ENCODE results near the gene TRAP1.

The TRAP1 gene

GRCh38 chr16:3759736-3760135 is 42.4 kb upstream of the TRAP1 start:
- TF ChIP-seq, protein P1, sequence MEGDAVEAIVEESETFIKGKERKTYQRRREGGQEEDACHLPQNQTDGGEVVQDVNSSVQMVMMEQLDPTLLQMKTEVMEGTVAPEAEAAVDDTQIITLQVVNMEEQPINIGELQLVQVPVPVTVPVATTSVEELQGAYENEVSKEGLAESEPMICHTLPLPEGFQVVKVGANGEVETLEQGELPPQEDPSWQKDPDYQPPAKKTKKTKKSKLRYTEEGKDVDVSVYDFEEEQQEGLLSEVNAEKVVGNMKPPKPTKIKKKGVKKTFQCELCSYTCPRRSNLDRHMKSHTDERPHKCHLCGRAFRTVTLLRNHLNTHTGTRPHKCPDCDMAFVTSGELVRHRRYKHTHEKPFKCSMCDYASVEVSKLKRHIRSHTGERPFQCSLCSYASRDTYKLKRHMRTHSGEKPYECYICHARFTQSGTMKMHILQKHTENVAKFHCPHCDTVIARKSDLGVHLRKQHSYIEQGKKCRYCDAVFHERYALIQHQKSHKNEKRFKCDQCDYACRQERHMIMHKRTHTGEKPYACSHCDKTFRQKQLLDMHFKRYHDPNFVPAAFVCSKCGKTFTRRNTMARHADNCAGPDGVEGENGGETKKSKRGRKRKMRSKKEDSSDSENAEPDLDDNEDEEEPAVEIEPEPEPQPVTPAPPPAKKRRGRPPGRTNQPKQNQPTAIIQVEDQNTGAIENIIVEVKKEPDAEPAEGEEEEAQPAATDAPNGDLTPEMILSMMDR (conservative IDR thresholded peaks at IDR 0.05; ENCODE audit: low read depth, low read length), result no peak
- DNase-seq (ENCODE audit: low read depth), result no peak
- no peak overlapping the region for H3K4me3 ChIP-seq (ENCODE audit: low read length)

DNA sequence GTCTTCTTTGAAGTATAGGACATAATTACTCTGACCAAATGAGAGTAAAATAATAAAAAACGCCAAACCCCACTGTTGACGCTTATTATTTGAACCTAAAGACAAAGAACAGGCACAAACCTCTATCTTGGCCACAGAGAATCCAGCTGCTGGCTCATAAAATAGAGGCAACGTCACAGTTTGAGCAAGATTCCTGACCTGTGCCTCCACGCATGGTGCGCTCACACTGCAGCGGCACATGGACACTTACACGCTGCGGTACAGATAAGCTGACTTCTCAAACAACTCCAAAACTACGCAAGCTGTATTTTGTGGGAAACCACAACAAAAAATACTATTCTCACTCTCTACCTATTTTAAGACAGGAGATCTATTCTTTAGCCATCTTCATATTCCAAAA is 38.8 kb upstream of the TRAP1 start:
- H3K4me3 ChIP-seq (ENCODE audit: low read length), result no peak overlapping the region
- TF ChIP-seq, protein P1 (conservative IDR thresholded peaks at IDR 0.05; ENCODE audit: low read depth, low read length), result no peak
- no peak for DNase-seq (ENCODE audit: low read depth)

DNA sequence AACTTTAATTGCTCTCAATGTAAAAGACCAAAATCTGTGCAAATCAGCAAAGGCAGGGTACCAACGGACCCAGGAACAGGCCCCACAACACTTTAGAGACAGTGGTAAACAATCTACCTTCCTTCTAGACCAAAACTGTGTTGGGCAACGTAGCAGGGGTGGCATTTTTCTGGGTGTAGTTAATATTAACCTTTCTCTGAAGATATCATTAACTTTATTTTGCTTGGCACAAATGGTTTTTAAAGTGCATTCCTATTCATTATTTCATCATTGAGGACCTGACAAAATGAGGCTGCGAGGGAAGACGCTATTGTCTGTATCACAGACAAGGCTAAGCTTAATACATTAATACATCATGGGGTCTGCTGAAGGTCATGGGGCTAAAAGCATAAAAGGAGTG is 37.9 kb upstream of the TRAP1 start:
- no peak for DNase-seq (ENCODE audit: low read depth)
- TF ChIP-seq, protein P1 (conservative IDR thresholded peaks at IDR 0.05; ENCODE audit: low read depth, low read length), result no peak
- no peak overlapping the region for H3K4me3 ChIP-seq (ENCODE audit: low read length)

DNA sequence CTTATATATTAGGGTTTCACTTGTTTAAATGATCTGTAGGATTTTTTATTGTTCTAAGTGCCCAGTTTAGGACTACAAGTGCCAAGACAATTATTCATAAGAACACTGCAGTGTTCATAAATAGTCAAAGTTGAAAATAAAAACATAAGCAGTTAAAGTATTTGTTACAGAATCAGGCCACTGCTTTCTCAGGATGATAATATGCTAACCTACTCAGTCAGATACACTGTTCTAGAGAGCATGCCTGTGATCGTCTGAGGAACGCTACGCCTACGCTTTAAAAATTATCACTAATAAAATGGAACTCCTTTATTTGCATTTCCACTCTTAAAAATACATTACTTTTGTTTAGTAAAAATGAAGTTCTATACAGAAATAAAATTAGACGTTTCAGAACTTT is 37.4 kb upstream of the TRAP1 start:
- no peak overlapping the region for H3K4me3 ChIP-seq (ENCODE audit: low read length)
- TF ChIP-seq, protein P1 (conservative IDR thresholded peaks at IDR 0.05; ENCODE audit: low read depth, low read length), result no peak
- no peak for DNase-seq (ENCODE audit: low read depth)

DNA sequence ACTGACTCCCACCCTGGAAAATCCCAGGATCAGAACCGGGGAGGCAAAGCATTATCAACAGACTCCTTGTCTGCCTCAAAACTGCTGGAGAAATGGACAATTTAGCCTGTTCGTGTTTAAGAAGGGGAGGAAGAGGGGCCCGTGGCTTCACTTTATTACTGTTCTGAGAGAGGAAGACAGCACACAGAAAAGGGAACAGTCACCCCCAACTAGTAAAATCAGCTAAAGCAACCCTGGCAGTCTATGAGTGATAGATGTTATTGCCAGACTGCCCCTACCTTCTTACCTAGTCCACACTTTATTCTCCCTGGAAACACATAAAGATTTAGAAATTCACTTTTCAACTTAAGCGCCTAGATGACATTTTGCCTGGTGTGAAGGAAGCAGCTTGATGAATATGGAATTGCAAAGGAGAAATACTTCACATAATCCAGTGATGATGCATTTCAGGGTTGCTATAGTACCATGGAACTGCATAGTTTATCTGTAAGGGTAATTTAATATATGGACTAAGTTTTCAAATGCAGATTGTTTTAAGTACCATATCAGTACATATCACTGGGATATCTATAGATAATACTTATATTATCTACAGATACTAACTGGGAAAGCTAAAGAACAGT is 36.9 kb upstream of the TRAP1 start:
- H3K4me3 ChIP-seq (ENCODE audit: low read length), result no peak overlapping the region
- TF ChIP-seq, protein P1 (conservative IDR thresholded peaks at IDR 0.05; ENCODE audit: low read depth, low read length), result no peak
- peak; percentile 24 for DNase-seq (ENCODE audit: low read depth)

DNA sequence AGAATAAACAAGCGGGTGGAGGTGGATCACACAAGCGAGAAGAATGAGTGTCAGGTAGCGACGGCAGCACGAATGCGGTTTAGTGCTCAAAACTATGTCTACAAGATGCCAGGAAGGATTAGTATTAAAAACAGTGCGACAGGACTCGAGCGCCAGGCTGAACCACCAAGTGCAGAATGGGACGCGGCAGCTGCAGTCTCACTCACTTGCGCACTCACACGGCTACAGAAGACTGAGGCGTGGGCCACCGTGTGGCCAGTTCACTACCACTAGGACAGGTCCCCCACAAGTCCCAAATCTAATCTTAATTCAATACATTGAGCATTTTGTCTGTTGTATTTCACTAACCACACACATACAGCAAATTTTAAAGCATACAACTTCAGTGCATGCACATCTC is 35.7 kb upstream of the TRAP1 start:
- TF ChIP-seq, protein P1 (conservative IDR thresholded peaks at IDR 0.05; ENCODE audit: low read depth, low read length), result peak; percentile 44
- peak overlapping the region; percentile 3 for H3K4me3 ChIP-seq (ENCODE audit: low read length)
- peak; percentile 69 for DNase-seq (ENCODE audit: low read depth)

DNA sequence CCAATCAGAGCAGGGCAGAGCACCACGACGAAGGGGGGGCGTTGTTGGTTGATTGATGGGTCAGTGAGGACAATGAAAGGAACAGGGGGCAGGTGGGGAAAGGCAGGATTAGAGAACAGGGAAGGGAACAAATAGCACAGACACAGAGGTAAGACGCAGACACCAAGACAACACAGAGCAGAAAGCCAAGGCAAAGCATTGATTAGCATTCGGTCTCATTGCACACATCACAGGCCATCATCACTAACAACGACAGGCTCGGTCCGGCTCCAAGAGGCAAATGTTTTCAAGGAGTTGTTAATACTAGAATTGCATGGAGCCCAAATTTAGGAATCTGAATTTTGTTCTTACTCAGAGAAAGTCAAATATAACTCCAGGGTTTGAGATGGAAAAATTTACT is 34.6 kb upstream of the TRAP1 start:
- TF ChIP-seq, protein P1 (conservative IDR thresholded peaks at IDR 0.05; ENCODE audit: low read depth, low read length), result no peak
- H3K4me3 ChIP-seq (ENCODE audit: low read length), result no peak overlapping the region
- no peak for DNase-seq (ENCODE audit: low read depth)

Measured in retinal pigment epithelial cell (primary cell).